Neural cell (in vitro differentiated cells): ENCODE measurements around the gene APH1A.

Experiments
- EZH2 ChIP-seq: fragments of 200-600, 300-800 bp; shearing (Covaris generic), sonication (generic); IDR thresholded peaks from 2 replicates; pipeline ENCODE4 v1.6.1; 2014; ENCODE audit warnings: antibody characterized with exemption, low read length, borderline replicate concordance, mild to moderate bottlenecking; ENCODE audit not compliant: insufficient read depth, poor library complexity, severe bottlenecking
- POLR2AphosphoS5 ChIP-seq: IDR thresholded peaks from 2 replicates; pipeline ENCODE4 v1.6.1; 2012
- RAD21 ChIP-seq: fragments of 450-650 bp; conservative IDR thresholded peaks from 2 replicates; pipeline ENCODE4 v1.6.1; 2014; ENCODE audit warnings: antibody characterized with exemption, mild to moderate bottlenecking, moderate library complexity
- TF ChIP-seq, protein P1 (sequence below): fragments of 450-650 bp; IDR thresholded peaks from 2 replicates; pipeline ENCODE4 v1.5.1; 2014; ENCODE audit warnings: antibody characterized with exemption, mild to moderate bottlenecking, moderate library complexity; ENCODE audit not compliant: poor library complexity, severe bottlenecking

DNA sequence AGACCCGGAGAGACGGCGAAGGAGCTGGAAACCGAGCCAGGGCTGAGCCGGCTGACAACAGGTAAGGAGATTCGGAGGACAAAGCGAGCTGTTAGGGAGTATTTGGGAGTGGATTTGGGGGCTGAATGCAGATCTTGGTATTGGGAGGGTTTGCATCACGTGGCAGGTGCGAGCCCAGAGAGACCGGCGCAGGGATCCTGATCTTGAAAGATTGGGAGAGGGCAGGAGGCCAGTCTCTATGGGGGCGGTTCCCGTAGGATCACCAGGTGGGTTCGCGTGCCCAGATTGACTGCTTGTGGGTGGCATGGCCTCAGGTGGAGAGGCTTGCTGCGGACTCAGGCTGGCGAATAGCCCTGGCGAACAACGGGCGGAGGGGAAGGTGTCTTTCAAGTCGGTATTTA, 13.7 kb upstream of the APH1A start:
- TF ChIP-seq, protein P1, sequence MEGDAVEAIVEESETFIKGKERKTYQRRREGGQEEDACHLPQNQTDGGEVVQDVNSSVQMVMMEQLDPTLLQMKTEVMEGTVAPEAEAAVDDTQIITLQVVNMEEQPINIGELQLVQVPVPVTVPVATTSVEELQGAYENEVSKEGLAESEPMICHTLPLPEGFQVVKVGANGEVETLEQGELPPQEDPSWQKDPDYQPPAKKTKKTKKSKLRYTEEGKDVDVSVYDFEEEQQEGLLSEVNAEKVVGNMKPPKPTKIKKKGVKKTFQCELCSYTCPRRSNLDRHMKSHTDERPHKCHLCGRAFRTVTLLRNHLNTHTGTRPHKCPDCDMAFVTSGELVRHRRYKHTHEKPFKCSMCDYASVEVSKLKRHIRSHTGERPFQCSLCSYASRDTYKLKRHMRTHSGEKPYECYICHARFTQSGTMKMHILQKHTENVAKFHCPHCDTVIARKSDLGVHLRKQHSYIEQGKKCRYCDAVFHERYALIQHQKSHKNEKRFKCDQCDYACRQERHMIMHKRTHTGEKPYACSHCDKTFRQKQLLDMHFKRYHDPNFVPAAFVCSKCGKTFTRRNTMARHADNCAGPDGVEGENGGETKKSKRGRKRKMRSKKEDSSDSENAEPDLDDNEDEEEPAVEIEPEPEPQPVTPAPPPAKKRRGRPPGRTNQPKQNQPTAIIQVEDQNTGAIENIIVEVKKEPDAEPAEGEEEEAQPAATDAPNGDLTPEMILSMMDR = no peak
- TF ChIP-seq POLR2AphosphoS5 (peak; percentile 85), EZH2 (no peak), RAD21 (peak; percentile 19)
